ENCODE results near the gene NEMP1.

NEMP1 gene

DNA sequence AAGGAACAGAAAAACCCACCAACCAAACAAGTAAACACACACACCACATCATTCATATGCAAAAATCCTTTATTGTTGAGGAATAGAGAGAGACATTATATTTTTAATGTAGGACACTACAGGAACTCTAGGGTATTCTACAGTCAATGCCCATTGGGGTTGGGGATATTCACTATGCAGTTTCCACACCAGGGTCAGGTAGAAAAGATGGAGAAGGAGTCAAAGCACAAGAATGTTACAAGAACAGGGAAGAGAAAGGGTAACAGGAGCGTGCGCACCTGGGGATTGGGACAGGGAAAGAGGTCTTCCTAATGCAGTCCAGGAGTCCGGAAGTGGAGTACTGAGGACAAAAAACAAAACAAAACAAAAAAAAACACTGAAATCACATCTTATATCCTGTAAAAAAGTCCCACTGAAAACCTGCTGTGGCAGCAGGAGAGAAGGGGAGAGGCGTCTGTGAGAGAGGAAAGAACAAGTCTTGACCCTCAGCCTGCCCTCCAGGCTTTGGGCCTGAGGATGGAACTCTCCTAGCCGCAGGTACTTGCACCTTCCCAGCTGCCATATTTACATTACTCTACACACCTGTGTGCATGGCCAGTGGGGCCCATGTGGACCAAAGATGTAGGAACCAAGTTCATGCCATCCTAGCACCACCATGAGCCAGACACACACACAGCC is 68.5 kb downstream of the NEMP1 start:
- TF ChIP-seq, protein P1, sequence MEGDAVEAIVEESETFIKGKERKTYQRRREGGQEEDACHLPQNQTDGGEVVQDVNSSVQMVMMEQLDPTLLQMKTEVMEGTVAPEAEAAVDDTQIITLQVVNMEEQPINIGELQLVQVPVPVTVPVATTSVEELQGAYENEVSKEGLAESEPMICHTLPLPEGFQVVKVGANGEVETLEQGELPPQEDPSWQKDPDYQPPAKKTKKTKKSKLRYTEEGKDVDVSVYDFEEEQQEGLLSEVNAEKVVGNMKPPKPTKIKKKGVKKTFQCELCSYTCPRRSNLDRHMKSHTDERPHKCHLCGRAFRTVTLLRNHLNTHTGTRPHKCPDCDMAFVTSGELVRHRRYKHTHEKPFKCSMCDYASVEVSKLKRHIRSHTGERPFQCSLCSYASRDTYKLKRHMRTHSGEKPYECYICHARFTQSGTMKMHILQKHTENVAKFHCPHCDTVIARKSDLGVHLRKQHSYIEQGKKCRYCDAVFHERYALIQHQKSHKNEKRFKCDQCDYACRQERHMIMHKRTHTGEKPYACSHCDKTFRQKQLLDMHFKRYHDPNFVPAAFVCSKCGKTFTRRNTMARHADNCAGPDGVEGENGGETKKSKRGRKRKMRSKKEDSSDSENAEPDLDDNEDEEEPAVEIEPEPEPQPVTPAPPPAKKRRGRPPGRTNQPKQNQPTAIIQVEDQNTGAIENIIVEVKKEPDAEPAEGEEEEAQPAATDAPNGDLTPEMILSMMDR (conservative IDR thresholded peaks at IDR 0.05; ENCODE audit: low read length) = no peak
- no peak overlapping the region for H3K4me3 ChIP-seq (ENCODE audit: low read length)
- DNase-seq (ENCODE audit: low read depth) = no peak

DNA sequence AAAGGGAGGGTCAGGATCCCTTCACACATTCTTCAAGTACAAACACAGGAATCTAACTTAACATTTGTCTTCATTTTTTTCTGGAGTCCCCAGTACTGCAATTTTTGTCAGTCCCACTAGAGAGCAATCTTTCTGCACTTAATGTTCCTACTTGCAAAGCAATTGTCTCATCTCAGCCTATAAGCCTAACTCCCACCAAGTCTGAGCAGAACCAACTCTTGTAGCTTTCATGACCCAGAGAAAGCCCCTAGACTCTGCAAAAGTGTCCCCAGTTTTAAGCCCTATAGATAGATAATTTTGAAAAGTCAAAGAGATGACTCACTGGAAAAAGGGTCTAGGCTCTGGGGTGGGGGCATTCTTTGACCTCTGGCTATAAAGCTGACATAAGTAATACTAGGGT is 70.4 kb downstream of the NEMP1 start:
- DNase-seq (ENCODE audit: low read depth) = peak; percentile 74
- no peak overlapping the region for H3K4me3 ChIP-seq (ENCODE audit: low read length)
- TF ChIP-seq, protein P1 (conservative IDR thresholded peaks at IDR 0.05; ENCODE audit: low read length) = peak; percentile 80

DNA sequence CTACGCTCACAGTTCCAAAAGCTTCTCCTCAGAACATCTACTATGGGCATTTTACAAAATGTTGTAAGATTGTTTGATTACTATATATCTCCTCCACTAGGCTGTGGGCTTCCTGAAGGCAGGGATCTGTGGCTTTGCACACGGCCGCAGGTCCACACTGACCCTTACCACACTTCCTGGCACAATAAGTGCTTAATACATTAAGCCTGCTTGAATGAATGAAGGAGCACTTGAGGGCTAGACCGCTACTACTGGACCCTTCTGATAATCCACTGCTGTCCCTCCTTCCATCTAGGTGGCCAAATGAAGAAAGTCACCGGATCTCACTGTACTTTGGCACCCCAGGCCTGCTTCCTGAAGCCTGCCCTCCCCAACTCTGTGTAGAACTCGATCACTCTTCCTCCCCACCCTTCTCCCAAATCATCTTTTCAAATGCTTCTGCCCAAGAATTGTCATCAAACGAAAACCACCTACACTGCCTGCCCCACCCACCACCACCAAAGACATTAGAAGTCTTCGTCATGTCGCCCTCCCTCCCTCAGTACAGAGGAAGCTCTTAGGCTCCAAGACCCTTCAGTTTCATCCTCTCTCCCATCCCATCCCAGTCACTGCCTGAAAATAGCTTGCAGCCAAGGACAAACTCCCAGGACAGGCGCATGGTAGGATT is 71.6 kb downstream of the NEMP1 start:
- peak overlapping the region; percentile 52 for H3K4me3 ChIP-seq (ENCODE audit: low read length)
- TF ChIP-seq, protein P1 (conservative IDR thresholded peaks at IDR 0.05; ENCODE audit: low read length) = no peak
- DNase-seq (ENCODE audit: low read depth) = no peak

DNA sequence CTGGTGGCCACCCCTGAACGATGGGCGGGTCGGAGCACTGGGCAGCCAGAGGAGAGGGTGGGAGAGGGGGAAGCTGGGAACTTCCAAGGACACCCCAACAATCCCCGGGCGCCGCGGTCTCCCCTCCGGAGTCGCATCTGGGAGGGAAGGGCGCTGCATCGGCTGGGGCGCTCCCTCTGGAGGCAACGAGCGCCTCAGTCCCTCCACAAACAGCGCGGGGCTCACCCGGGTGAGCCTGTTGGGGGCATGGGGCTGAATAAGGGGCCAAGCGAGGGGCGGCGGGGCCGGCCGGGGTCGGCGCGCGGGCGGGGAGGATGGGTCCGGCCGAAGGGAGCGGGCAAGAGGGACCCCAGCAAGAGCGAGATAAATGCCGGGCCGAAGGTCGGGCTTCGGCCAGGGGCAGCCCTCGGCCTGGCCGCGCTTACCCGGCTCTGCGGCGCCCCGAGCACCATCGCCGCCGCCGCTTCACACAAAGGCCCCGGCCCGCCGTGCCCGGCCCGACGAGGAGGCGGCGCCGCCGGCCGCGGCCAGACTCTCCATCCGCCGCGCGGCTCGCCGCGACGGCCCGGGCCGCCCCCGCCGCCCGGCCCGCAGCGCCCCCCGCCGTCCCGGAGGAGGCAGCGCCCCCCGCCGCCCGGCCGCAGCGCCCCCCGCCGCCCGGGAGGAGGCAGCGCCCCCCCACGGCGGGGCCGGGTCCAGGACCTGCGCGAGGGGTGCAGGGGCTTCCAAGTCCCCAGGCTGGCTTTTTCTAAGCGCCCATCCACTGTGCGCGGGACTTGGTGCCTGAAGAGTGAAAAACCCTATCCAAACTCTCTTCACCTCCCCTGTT is 72.4 kb downstream of the NEMP1 start, which contains the start of gene ZBTB39:
ZBTB39 (minus strand) TSS at position 567 of the 829 bp plus-strand sequence. CDS start 1,629 bp downstream, outside the sequence.
- TF ChIP-seq, protein P1 (conservative IDR thresholded peaks at IDR 0.05; ENCODE audit: low read length) = peak; percentile 38
- peak; percentile 53 for DNase-seq (ENCODE audit: low read depth)
- H3K4me3 ChIP-seq (ENCODE audit: low read length) = peak within 1 kb of the TSS; percentile 77
